HG03432 (cell line): ENCODE data around the gene TTC28.

ENCODE experiments used
- ATAC-seq: cut with Tn5 transposase; IDR thresholded peaks from one replicate; pipeline ENCODE4 v1.9.1; 2021; ENCODE audit warnings: mild to moderate bottlenecking, moderate library complexity; ENCODE audit not compliant: unreplicated experiment

The TTC28 gene

GRCh38 chr22:27999876-28000275 is 679.8 kb downstream of the TTC28 start:
- no peak for ATAC-seq

GRCh38 chr22:27998511-27999410 is 680.9 kb downstream of the TTC28 start:
- no peak for ATAC-seq

- ATAC-seq: no peak
Observed at GRCh38 chr22:27997538-27997937, 682.1 kb downstream of the TTC28 start.

GRCh38 chr22:27996981-27997380 is 682.7 kb downstream of the TTC28 start:
- ATAC-seq: no peak

GRCh38 chr22:27996529-27996925 is 683.1 kb downstream of the TTC28 start:
- ATAC-seq: no peak

- no peak for ATAC-seq
Observed at GRCh38 chr22:27995801-27996528, 683.7 kb downstream of the TTC28 start.

- no peak for ATAC-seq
Observed at GRCh38 chr22:27994481-27995331, 684.9 kb downstream of the TTC28 start.

GRCh38 chr22:27993774-27994350 is 685.8 kb downstream of the TTC28 start:
- ATAC-seq: no peak

GRCh38 chr22:27993201-27993635 is 686.4 kb downstream of the TTC28 start:
- no peak for ATAC-seq

GRCh38 chr22:27992294-27993165 is 687.1 kb downstream of the TTC28 start:
- ATAC-seq: no peak

GRCh38 chr22:27991586-27992293 is 687.9 kb downstream of the TTC28 start:
- no peak for ATAC-seq

GRCh38 chr22:27990879-27991278 is 688.8 kb downstream of the TTC28 start:
- ATAC-seq: no peak

GRCh38 chr22:27990451-27990840 is 689.2 kb downstream of the TTC28 start:
- ATAC-seq: no peak

GRCh38 chr22:27989758-27990450 is 689.7 kb downstream of the TTC28 start:
- no peak for ATAC-seq

- no peak for ATAC-seq
Observed at GRCh38 chr22:27988704-27989103, 690.9 kb downstream of the TTC28 start.

- ATAC-seq: no peak
Observed at GRCh38 chr22:27987557-27987956, 692.1 kb downstream of the TTC28 start.

GRCh38 chr22:27986937-27987336 is 692.7 kb downstream of the TTC28 start:
- no peak for ATAC-seq

GRCh38 chr22:27986459-27986858 is 693.2 kb downstream of the TTC28 start:
- ATAC-seq: no peak
